ENCODE results near the gene EPHA8. TPM values are rescaled to one million over a fixed set of nuclear protein-coding genes. Genes with fewer than 3 reads are reported as not detected.

Gene EPHA8
- total RNA-seq, 1 donor = not detected

GRCh38 chr1:22594396-22594795 is 31.1 kb downstream of the EPHA8 start:
- no peak overlapping the region for H3K4me3 ChIP-seq (ENCODE audit: low read depth, low read length)
- TF ChIP-seq CTCF (IDR thresholded peaks at IDR 0.05; ENCODE audit: insufficient read depth, low read length) = no peak
- no peak for DNase-seq (ENCODE audit: low read depth)

- TF ChIP-seq CTCF (IDR thresholded peaks at IDR 0.05; ENCODE audit: insufficient read depth, low read length) = no peak
- DNase-seq (ENCODE audit: low read depth) = no peak
- H3K4me3 ChIP-seq (ENCODE audit: low read depth, low read length) = no peak overlapping the region
Measured at GRCh38 chr1:22595108-22595507, 31.8 kb downstream of the EPHA8 start.

GRCh38 chr1:22597301-22597965 is 34.1 kb downstream of the EPHA8 start:
- no peak for DNase-seq (ENCODE audit: low read depth)
- H3K4me3 ChIP-seq (ENCODE audit: low read depth, low read length) = no peak overlapping the region
- no peak for TF ChIP-seq CTCF (IDR thresholded peaks at IDR 0.05; ENCODE audit: insufficient read depth, low read length)

GRCh38 chr1:22597996-22598395 is 34.7 kb downstream of the EPHA8 start:
- no peak overlapping the region for H3K4me3 ChIP-seq (ENCODE audit: low read depth, low read length)
- TF ChIP-seq CTCF (IDR thresholded peaks at IDR 0.05; ENCODE audit: insufficient read depth, low read length) = no peak
- no peak for DNase-seq (ENCODE audit: low read depth)

- no peak for TF ChIP-seq CTCF (IDR thresholded peaks at IDR 0.05; ENCODE audit: insufficient read depth, low read length)
- DNase-seq (ENCODE audit: low read depth) = no peak
- H3K4me3 ChIP-seq (ENCODE audit: low read depth, low read length) = no peak overlapping the region
Measured at GRCh38 chr1:22598736-22599135, 35.4 kb downstream of the EPHA8 start.

- DNase-seq (ENCODE audit: low read depth) = no peak
- TF ChIP-seq CTCF (IDR thresholded peaks at IDR 0.05; ENCODE audit: insufficient read depth, low read length) = no peak
- H3K4me3 ChIP-seq (ENCODE audit: low read depth, low read length) = no peak overlapping the region
Measured at GRCh38 chr1:22600071-22600816, 37.0 kb downstream of the EPHA8 start.
